HG03139 (cell line): Measurements from ENCODE around the gene TRIM34.
"Not testable (repeated sequence)": the region's sequence is repeated elsewhere in the genome, so short reads cannot be mapped to it uniquely, and the experiment has no call there.

Experiments
- ATAC-seq: cut with Tn5 transposase; IDR thresholded peaks from one replicate; pipeline ENCODE4 v1.9.1; 2021; ENCODE audit not compliant: unreplicated experiment

The TRIM34 gene

GRCh38 chr11:5624489-5625279 is at the start of gene TRIM34:
TRIM34 (plus strand) TSS chr11:5625001; CDS start chr11:5632332, 7,331 bp downstream.
- peak; percentile 97 for ATAC-seq

- ATAC-seq = no peak
Observed at GRCh38 chr11:5575152-5575551, 49.6 kb upstream of the TRIM34 start.

GRCh38 chr11:5577101-5577500 is 47.7 kb upstream of the TRIM34 start:
- ATAC-seq = no peak

GRCh38 chr11:5580577-5580976 is 44.2 kb upstream of the TRIM34 start, which contains the start of gene OR52B6:
OR52B6 (plus strand) TSS chr11:5580877; CDS start chr11:5580877, 0 bp downstream.
- no peak for ATAC-seq

DNA sequence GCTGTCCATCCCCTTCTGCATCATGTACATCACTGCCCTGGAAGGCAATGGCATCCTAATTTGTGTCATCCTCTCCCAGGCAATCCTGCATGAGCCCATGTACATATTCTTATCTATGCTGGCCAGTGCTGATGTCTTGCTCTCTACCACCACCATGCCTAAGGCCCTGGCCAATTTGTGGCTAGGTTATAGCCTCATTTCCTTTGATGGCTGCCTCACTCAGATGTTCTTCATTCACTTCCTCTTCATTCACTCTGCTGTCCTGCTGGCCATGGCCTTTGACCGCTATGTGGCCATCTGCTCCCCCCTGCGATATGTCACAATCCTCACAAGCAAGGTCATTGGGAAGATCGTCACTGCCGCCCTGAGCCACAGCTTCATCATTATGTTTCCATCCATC is 43.8 kb upstream of the TRIM34 start:
- ATAC-seq = no peak

GRCh38 chr11:5584458-5584857 is 40.3 kb upstream of the TRIM34 start:
- ATAC-seq = not testable (repeated sequence)

DNA sequence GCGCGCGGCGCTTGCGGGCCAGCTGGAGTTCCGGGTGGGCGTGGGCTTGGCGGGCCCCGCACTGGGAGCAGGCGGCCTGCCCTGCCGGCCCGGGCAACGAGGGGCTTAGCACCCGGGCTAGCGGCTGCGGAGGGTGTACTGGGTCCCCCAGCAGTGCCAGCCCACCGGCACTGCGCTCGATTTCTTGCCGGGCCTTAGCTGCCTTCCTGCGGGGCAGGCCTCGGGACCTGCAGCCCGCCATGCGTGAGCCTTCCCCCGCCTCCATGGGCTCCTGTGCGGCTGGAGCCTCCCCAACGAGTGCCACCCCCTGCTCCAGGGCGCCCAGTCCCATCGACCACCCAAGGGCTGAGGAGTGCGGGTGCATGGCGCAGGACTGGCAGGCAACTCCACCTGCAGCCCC is 34.9 kb upstream of the TRIM34 start:
- not testable (repeated sequence) for ATAC-seq

DNA sequence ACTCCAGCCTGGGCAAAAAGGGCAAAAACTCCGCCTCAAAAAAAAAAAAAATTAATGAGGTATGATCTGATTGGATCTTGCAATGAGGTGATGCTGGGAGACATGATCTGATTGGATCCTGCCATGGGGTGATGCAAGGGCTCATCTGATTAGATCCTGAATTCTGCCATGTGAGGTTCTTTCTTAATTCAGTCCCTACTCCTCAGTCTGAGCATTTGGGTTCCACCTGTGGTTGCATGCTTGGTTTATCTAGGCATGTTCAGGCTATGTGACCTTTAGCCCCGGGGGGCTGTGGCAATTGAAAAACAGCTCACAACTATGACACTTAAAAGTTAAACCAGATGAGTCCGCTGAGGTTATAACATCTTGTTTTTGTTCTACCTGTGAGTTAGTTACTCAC is 33.2 kb upstream of the TRIM34 start:
- no peak for ATAC-seq

GRCh38 chr11:5592615-5593014 is 32.2 kb upstream of the TRIM34 start:
- ATAC-seq = no peak

DNA sequence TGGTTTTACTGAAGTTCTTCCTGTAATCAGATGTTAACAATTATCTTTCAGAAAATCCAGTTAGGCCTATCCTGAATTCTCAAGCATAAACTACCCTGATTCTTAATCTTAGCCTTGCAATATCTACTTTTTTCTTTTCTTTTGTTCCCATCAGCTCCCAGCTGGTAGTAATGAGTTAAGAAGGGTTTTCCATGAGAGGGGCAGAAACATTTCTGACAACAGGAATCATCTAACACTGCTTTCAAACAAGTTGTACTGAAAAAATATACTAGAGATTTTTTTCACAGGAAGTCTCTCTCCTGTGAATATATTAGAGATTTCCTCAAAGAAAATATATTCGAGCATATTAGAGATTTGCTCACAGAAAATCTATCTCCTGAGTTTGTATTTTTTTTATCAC is 31.7 kb upstream of the TRIM34 start:
- ATAC-seq = no peak

DNA sequence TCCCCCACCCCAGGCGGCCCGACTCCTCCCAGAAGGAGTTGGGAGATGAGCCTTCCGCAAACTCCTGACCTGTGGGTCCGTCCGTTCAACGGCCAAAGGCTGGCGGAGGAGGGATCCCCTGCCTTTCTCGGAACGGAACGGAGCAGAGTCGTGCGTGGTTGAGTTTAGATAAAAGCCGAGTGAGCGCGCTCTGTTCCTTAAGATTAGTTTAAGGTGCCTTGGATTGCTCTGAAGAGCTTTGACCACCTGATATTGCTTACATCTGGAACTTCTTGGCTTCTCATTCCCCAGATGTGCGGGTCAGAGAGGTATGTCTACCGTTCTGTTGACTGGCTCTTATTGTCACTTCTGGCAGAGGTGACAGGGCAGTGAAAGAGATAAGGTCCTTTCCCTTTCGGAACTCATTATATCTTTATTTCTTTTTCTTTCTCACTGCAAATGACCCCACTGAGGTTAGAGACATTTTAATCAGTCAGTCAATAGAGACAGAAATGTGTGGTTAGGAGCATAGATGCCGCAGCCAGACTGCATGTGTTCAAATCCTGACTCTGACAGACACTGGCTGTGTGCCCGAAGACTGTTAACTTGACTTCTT is 28.1 kb upstream of the TRIM34 start, which contains the start of gene TRIM6:
Gene TRIM6 (plus strand): TSS at position 31 of the 595 bp plus-strand sequence. CDS start 261 bp downstream, at position 292.
- peak; percentile 37 for ATAC-seq

DNA sequence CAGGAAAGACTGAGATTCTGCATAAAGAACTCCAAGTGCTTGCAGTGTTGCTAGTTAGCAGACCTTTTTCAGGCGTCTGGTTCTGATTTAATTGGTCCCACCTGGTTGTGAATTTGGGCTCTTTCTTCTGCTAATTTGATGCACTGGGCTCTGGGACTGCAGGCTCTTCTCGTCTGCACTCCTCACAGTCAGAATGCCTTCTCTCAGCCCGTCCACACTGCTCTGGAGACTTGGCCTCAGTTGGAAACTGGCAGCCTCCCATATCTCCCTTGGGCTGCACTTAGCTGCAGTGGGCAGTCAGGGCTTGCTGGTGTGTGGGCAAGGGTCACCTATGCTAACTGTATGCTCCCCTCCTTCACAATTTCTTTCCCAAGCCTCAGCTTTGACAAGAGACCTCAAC is 26.8 kb upstream of the TRIM34 start:
- no peak for ATAC-seq

DNA sequence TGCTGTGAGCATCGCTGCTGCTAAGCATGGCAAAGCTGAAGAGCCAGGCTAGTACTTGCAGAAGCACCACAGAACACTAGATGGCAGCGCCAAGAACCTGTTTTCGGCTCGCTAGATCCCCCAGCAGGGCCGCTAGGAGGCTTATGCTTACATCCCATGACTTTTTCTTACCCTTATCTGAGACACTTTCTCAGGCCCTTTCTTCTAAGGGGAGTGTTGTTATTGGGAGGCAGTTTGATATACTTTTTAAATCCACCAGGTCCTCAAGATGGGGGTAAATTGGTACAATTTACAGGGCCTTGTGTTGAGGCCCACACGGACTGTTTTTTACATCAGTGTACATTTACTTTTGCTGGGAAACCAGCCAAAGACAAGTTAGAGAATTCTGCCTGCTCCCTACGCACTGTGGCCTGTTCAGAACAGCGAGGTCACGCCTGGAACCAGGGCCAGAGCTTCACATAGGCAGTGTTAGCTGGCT is 24.4 kb upstream of the TRIM34 start:
- ATAC-seq = peak; percentile 76

DNA sequence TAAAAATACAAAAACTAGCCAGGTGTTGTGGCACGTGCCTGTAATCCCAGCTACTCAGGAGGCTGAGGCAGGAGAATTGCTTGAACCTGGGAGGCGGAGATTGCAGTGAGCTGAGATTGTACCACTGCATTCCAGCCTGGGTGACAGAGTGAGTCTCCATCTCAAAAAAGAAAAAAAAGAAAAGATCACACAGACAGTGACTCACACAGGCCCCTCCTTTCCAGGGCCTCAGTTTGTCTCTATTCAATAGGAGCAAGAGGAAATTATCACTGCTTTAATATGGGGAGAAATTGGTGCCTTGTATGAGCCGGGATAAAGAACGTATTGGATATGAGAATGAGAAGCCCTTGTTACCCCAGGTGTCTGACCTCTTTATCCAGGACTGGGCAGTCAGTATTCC is 22.0 kb upstream of the TRIM34 start:
- not testable (repeated sequence) for ATAC-seq

GRCh38 chr11:5603326-5603725 is 21.5 kb upstream of the TRIM34 start:
- ATAC-seq = no peak

- ATAC-seq = no peak
Observed at GRCh38 chr11:5604896-5605295, 19.9 kb upstream of the TRIM34 start.

DNA sequence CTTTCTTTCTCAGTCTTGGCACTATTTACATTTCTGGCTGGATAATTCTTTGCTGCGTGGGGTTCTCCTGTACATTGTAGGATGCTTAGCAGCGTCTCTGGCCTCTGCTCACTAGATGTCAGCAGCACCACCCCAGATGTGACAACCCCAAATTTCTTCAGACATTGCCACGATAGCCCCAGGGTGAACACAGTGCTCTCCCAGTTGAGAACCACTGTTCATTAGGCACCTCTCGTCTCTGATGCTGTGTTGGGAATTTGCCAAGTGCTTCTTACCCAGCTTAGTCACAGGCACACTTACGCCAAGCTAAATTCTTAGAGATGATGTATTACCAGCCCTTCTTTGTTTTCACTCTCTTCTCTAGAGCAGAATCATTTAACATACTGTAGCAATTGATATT is 19.0 kb upstream of the TRIM34 start:
- no peak for ATAC-seq

GRCh38 chr11:5608808-5609207 is 16.0 kb upstream of the TRIM34 start:
- ATAC-seq = no peak

- ATAC-seq = no peak
Observed at GRCh38 chr11:5610446-5610845, 14.4 kb upstream of the TRIM34 start.

DNA sequence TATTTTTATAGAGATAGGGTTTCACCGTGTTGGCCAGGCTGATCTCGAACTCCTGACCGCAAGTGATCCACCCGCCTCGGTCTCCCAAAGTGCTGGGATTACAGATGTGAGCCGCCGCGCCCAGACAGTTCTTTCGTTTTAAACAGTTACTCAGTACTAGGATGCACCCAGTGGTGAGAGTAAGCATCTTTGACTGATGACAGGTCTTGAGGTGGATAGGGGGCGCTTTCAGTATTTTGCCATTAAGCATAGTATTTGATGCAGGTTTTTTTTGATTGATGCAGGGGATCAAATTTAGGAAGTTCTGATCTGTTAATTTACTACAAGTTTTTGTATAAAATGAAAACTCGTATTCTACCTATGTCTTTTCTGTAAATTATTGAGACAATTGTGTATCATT is 13.2 kb upstream of the TRIM34 start:
- no peak for ATAC-seq

DNA sequence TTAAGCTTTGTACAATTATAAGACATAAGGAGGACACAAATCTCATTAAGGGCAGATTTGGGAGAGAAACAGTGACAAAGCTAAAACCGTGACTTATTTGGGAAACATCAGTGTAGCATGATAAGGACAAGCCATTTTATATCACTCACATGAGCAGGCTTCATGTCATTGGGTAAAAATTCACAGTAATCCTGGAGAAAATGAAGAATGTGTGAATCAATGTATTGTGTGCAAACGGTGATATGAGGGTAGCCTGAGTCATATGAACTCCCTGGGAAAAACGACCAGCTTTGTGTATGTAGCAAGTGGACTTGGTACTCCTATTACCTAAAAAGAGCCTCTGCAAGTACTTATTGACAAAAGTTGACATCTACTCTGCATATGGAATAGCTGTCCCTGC is 6.0 kb upstream of the TRIM34 start:
- no peak for ATAC-seq
